ENCODE measurements around the gene NDUFB5.
"Not testable (repeated sequence)": the region's sequence is repeated elsewhere in the genome, so short reads cannot be mapped to it uniquely, and the experiment has no call there.

The NDUFB5 gene

GRCh38 chr3:179640469-179640868, 35.9 kb downstream of the NDUFB5 start:
- no peak for DNase-seq

DNA sequence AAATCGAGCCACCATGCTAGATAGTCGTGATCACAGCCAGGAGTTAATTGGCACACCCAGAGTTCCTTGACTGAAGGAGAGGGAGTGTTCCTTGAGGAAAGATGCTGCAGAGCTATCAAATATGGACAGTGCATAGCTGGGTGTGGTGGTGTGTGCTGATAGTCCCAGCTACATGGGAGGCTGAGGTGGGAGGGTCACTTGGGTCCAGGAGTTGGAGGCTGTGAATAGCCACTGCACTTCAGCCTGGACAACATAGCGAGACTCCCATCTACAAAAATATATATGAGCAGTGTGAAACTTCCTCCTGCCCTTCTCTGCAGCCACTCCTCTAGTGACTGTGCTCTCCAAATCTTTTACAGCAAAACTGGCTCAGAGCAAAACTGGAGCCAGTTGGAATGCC, 38.3 kb downstream of the NDUFB5 start:
- no peak for DNase-seq

GRCh38 chr3:179643837-179644236, 39.2 kb downstream of the NDUFB5 start:
- DNase-seq: not testable (repeated sequence)

- DNase-seq: no peak
Observed at GRCh38 chr3:179646177-179646576, 41.6 kb downstream of the NDUFB5 start.

DNA sequence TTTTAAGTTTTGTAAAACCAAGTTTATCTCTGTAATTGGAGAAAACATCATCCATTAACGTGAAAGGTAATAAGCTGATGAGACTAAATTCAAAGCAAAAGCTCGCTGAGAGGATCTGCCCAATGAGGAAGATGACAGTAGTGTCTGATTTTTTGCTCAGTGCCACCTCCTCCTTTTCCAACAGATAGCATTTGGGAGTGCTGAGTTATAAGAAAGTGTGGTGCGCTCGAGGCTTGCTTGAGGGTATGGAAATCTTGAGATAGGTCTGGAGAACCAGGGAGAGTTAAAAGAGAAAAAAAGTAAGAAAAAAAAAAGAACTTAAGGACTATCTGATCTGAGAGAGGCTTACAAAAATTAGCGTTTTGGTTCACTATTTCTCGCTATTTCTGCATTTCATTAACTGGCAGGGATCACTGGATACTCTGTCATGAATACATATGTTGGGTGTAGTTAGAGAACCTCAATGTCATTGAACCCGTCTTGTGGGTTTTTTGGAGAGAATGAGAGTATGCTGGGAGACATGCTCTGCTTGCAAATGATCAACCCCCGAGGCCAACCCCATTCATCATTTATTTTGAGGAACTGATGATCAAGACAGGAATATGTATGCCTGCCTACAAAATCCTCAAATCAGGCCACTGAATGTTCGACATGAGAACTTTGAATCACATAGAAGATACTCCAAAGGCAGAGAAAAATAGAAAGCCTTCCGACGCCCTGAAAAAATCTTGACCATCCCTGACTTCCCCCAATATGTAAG, 47.3 kb downstream of the NDUFB5 start:
- DNase-seq: no peak

- peak; percentile 69 for DNase-seq
Observed at GRCh38 chr3:179652447-179653095, 48.0 kb downstream of the NDUFB5 start, which contains the start of gene USP13. Gene USP13, plus strand, starts transcription at chr3:179653040. Its CDS starts 186 bp downstream, at chr3:179653226.

DNA sequence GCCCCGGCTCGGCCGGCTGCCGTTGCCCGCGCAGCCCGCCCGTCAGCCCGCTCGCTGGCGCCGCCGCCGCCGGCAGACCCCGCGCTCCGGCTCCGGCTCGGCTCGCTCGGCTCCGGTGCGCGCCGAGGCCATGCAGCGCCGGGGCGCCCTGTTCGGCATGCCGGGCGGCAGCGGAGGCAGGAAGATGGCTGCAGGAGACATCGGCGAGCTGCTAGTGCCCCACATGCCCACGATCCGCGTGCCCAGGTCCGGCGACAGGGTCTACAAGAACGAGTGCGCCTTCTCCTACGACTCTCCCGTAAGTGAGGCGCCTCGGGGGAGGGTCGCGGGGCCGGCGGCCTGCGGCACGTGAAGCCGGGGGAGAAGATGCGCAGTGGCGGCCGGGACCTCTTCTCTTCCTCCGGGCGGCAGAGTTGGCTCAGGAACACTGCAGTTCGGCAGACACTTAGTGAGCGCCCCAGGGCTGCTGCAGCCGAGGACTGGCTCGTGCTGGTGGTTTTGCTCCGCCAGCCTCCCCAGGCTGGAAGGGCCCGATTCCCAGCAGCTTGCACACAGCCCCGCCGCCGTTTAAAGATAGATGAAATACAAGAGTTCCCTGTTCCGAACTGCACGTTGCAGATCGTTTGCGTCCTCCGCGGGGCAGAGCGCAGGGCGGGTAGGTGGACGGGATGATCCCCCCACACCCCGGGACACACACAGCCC, 48.7 kb downstream of the NDUFB5 start:
- peak; percentile 69 for DNase-seq

- DNase-seq: no peak
Observed at GRCh38 chr3:179655236-179655635, 50.6 kb downstream of the NDUFB5 start.

- DNase-seq: no peak
Observed at GRCh38 chr3:179658606-179659005, 54.0 kb downstream of the NDUFB5 start.

DNA sequence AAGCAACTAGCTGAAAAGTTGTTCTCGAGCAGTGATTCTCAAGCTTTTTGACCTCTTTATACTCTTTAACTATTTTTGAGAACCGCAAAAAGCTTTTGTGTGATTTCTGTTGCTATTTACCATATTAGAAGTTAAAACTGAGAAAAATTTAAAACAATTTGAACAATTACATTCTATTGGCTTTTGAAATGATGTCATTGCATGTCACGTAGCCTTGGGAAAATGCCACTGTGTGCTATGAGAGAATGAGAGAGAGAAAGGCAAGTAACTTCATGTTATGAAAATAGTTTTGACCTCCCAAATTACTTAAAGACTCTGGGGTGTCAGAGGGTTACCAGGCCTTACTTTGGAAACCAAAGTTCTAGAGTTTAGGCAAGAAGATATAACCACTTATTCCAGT, 56.3 kb downstream of the NDUFB5 start:
- no peak for DNase-seq

GRCh38 chr3:179661777-179662176, 57.2 kb downstream of the NDUFB5 start:
- DNase-seq: no peak

GRCh38 chr3:179663093-179663492, 58.5 kb downstream of the NDUFB5 start:
- DNase-seq: no peak

DNA sequence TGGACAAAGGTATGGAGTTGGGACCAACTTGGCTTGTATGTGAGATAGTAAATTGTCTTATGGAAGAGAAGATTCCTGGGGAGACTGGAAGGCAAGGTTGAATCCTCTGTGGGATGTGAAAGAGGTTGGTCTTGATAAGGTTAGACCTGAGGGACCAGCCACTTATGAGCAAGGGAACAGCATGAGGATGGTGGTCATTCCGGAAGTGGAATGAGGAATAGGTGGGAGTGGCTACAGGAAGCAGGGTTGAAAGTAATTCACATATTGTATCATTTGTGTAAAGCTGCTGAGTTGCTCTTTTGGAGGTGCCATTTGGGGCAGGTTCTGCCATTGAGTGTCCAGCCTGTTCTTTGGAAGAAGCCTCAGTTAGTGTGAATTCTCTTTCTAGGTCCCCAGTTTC, 61.4 kb downstream of the NDUFB5 start:
- no peak for DNase-seq

DNA sequence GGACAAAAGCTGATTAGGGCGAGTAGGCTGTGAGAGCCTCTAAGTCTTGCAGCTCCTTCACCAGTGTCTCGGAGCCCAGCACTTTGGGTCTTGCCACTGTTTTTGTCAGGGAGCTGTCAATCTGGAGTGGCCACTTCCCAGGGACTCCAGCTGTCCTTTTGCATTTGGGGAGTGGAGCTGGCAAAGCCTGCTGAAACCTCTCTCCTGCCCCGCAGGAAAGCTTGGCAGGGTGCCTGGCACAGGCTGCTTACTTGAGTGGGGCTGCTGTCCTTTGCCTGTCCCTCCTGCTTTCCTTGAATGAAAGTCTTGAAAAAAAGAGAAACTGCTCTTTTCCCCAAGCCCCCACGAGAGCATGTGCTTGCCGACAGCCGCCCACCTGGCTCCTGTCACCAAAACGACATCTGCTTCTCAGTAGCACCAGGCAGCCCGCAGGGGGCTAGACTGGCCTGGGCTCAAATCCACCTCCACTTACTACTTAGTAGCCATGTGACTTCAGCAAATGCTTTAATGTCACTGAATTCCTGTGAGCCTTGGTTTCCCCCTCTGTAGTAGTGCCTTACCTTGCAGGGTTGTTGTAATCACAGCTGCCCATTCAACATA, 61.9 kb downstream of the NDUFB5 start:
- no peak for DNase-seq

DNA sequence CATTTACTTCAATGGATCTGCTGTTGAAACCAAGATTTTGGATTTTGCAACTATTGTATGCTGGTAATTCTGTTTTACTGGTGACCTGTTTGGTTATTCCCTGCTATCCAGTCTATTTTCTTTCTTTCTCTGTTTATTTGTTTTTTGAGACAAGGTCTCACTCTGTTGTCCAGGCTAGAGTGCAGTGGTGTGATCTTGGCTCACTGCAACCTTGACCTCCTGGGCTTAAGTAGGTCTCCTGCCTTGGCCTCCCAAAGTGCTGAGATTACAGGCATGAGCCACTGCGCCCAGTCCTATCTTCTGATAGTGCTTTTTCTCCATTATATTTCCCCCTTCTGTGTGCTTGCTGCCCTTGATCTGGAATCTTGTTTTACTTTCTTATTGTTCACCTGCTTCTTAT, 63.8 kb downstream of the NDUFB5 start:
- DNase-seq: no peak

DNA sequence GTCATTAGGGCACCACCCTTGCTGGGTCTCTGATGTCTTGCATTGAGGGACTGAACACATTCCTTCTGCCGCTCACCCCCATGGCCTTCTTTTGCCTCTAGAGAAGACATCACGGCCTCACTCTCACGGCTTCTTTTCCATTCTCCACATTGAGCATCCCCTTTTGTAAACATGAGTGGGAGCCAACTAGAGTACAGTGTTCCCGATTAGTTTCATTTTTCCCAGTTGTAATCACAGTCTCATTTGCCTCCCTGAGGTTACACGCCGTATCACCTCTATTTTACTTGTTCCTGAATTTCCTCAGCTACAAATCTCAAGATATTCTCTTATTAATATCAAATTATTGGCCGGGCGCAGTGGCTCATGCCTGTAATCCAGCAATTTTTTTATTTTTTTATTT, 65.7 kb downstream of the NDUFB5 start:
- no peak for DNase-seq

DNA sequence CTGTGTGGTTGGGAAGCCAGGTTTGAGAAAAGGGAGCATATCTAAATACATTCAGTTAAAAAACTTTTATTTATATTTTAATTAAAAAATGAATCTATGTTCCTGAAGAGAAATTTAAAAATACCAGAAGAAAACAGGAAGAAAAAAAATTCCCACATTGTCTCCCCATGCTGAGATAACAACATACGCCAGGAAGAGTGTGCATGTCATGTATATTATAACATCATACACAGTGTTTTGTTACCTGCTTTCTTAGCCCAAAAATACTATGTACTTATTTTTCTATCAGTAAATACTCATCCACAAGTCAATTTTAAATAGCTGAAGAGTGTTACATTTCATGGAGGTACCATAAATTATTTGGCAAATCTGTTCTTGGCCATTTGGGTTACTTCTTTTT, 66.7 kb downstream of the NDUFB5 start:
- no peak for DNase-seq

DNA sequence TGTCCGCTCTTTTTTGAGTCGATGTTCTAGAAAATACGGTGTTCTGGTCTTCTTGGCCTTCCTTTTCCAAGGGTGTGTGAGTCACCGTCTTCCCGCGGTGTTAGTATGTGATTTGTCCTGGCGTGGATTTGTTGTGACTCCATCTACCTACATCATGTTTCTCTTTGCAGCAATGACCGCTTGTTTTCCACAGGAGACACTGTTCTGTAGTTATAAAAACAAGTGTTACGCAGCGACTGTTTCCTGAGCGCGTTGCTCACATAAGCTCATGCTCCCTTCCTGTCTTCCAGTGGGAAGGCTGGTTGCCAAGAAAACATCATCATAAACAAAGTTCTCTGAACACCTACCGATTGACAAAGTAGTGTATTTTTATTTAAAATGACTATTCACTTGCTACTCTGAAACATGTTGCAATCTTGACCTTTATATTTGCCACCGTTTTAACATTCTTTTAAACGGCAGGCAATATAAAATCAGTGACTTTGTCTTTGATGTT, 67.2 kb downstream of the NDUFB5 start:
- DNase-seq: no peak

DNA sequence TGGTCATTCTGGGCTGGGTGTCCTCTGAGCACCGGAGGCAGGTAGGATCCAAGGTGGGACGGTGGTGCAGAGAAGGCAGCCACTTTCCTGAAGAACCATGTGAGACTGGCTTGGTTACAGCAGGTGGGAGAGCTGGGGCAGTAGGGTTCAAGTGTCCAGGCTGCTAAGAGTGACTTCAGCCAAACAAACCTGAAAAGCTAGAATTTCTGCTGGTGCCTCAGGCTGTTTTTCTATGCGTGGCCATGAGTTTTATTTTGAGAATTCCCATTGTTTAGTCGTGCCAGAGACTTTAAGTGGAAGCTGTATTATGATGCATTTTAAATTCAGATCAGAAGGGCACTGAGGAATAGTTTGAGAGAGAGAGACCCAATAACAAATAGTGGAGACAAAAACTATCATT, 68.3 kb downstream of the NDUFB5 start:
- DNase-seq: no peak

DNA sequence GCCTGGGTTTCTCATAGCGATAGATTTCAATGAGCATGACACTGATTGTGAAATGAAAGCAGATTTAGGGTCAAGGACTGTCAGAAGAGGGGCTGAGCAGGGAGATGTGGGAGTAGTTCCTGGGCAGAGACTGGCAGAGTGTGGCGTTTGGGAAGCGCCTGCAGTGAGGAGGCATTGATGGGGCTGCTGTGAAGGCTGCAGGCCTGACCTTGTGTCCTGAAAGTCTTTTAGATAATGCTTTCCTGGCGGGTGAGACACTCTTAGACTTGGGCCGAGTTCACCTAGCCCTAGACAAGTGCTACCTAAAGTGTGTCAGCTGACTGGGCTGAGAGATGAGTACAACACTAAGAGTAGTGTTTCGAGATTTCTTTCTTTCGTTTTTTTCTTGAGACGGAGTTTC, 68.9 kb downstream of the NDUFB5 start:
- no peak for DNase-seq

- no peak for DNase-seq
Observed at GRCh38 chr3:179676081-179676480, 71.5 kb downstream of the NDUFB5 start.
